H54 (cell line): Measurements from ENCODE around the gene TICRR.

Experiments
- DNase-seq: peaks from one replicate; pipeline ENCODE4 v3.0.0; 2011; ENCODE audit warnings: low spot score, mixed read lengths; ENCODE audit not compliant: insufficient read length
- FAIRE-seq: peaks from 3 replicates; lab custom pipeline; 2011; peaks lifted over from hg19 to GRCh38; lab: Jason Lieb, UNC
- POLR2A ChIP-seq: IDR thresholded peaks from 2 replicates; pipeline ENCODE4 v1.6.1; 2011; ENCODE audit warnings: low read depth, mild to moderate bottlenecking, low read length

TICRR gene

GRCh38 chr15:89646416-89647141, 71.3 kb downstream of the TICRR start:
- no peak for TF ChIP-seq POLR2A
- no peak for DNase-seq
- no peak for FAIRE-seq

GRCh38 chr15:89647191-89647851, 72.1 kb downstream of the TICRR start:
- FAIRE-seq (no peak), DNase-seq (peak; percentile 81)
- no peak for TF ChIP-seq POLR2A

GRCh38 chr15:89648106-89649012, 73.1 kb downstream of the TICRR start:
- DNase-seq = no peak
- no peak for FAIRE-seq

GRCh38 chr15:89649013-89649625, 73.8 kb downstream of the TICRR start:
- no peak for TF ChIP-seq POLR2A
- DNase-seq (no peak), FAIRE-seq (no peak)

More at GRCh38 chr15:89648106-89649012, 73.1 kb downstream of the TICRR start:
- TF ChIP-seq POLR2A = no peak

GRCh38 chr15:89649716-89650115, 74.4 kb downstream of the TICRR start:
- FAIRE-seq (no peak), DNase-seq (no peak)
- TF ChIP-seq POLR2A = no peak

- no peak for TF ChIP-seq POLR2A
- FAIRE-seq (no peak), DNase-seq (no peak)
Measured at GRCh38 chr15:89652131-89652530, 76.9 kb downstream of the TICRR start.

GRCh38 chr15:89652666-89653065, 77.4 kb downstream of the TICRR start:
- DNase-seq = no peak
- TF ChIP-seq POLR2A = no peak
- no peak for FAIRE-seq

GRCh38 chr15:89653578-89653977, 78.3 kb downstream of the TICRR start:
- DNase-seq (no peak), FAIRE-seq (no peak)
- no peak for TF ChIP-seq POLR2A

- peak; percentile 59 for DNase-seq
- no peak for FAIRE-seq
- no peak for TF ChIP-seq POLR2A
Measured at GRCh38 chr15:89654301-89654761, 79.1 kb downstream of the TICRR start.

GRCh38 chr15:89654847-89655805, 79.9 kb downstream of the TICRR start, which contains the start of gene KIF7:
Gene KIF7 (minus strand): TSS chr15:89655467. CDS start chr15:89652930, 2,537 bp downstream.
- TF ChIP-seq POLR2A = peak; percentile 33; the same call in 1 of the 2 replicates
- FAIRE-seq (no peak), DNase-seq (peak; percentile 61)

- no peak for TF ChIP-seq POLR2A
- DNase-seq (peak; percentile 35), FAIRE-seq (no peak)
Measured at GRCh38 chr15:89656116-89656815, 81.0 kb downstream of the TICRR start.

- DNase-seq (no peak), FAIRE-seq (no peak)
- TF ChIP-seq POLR2A = no peak
Measured at GRCh38 chr15:89657686-89658200, 82.5 kb downstream of the TICRR start.
